Amniotic stem cell (primary cell): ENCODE results near the gene MED8.
A peak's percentile ranks its signal among the peaks of the same experiment; 100 is the strongest.

Source experiments
- DNase-seq: peaks from one replicate; lab custom pipeline; 2025; lab: John Stamatoyannopoulos, UW

Gene MED8

DNA sequence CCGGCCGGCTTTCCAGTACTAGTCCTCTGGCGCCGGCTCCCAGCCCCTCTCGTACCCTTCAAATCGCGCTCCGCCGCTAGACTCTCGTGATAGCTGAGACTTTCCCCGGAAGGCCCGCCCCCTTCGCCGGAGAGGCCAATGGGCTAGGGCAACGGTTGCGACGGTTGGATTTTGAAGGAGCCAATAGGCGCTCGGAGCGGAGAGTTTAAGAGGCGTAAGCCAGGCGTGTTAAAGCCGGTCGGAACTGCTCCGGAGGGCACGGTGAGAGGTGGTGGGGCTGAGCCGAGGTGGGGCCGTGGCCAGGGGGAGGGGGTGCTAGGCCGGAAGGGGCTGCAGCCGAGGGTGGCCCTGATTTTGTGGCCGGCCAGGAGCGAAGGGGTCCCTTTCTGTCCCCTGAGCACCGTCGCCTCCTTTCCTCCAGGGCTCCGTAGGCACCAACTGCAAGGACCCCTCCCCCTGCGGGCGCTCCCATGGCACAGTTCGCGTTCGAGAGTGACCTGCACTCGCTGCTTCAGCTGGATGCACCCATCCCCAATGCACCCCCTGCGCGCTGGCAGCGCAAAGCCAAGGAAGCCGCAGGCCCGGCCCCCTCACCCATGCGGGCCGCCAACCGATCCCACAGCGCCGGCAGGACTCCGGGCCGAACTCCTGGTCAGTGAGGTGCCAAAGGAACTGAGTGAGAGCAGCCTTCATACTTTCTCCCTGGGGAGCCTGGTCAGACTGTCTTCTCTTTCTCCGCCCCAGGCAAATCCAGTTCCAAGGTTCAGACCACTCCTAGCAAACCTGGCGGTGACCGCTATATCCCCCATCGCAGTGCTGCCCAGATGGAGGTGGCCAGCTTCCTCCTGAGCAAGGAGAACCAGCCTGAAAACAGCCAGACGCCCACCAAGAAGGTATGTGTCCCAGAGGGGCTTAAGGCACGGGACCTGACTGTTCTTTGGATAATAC lies 30.6 kb downstream of the MED8 start, which contains the start of gene CDC20:
Gene CDC20, plus strand, starts transcription at position 236 of the 948 bp plus-strand sequence. Its CDS starts 235 bp downstream, at position 471.
- peak; percentile 97 for DNase-seq

- DNase-seq: no peak
Observed at GRCh38 chr1:43358121-43358745, 31.4 kb downstream of the MED8 start.

DNA sequence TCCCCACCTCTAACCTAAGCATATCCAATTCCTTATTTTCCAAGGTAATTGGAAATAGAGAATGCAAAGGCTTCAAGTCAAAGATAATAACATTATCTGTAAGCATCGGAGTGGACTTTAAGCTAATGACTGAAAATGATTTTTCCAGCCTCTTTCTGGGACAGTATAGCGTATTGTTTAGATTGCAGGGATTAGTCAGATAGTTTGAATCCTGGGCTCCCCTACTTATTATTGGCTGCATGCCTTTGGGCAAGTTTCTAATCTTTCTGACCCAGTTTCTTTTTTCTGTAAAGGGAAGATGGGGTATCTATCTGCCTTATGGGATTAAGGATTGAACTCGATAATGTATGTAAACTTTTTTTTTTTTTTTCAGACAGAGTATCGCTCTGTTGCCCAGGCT lies 32.3 kb downstream of the MED8 start:
- no peak for DNase-seq

DNA sequence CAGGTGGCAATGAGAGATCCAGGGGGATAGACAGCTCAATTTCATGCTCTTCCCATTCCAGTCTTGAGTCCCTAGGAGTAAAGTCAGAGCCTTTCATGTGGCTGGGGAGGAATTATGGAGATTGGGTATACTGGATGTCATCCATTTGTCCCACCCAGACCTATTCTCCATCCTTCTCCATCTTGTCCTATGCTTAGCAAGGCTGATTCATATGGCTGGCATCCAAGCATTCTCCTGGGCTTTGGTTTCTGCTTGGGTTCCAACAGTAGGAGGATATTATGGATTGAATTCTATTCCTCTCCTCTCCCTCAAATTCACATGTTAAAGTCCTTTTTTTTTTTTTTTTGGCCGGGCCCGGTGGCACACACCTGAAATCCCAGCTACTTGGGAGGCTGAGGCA lies 34.7 kb downstream of the MED8 start:
- DNase-seq: no peak

DNA sequence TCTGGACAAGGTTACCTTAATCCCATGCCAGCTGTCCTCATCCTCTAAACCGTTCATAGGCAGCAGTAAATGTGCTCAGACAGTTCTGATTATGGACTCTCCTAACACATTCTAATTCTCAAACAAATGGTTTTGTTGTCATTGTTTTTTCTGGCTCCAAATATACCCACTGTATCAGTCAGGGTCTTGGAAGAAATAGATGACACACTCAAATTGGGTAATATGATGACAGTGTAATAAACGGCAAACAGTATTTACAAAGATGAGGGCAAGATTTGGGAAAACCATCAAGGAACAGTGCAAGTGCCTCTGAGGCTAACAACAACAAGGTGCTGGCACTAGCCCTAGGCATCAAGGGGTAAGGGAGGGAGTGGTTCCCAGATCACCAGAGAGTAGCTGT lies 35.1 kb downstream of the MED8 start:
- DNase-seq: no peak

DNA sequence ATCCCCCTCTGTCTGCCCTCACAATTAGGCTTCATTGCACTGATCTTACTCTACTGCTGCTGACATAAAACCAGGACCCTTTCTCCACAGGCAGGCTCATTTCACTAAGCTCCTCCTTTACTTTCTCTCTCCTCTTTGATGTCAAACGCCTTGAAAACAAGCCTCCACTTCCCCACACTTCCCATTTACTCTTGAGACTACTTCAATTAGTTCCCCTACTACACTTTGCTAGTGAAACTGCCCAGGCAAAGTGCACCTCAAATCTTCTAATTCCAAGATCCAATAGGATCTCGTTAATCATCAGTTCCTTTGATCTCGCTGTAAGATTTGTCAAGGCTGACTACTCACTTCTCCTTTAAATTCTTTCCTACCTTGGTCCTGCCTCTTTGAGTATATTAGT lies 36.7 kb downstream of the MED8 start:
- DNase-seq: no peak

DNA sequence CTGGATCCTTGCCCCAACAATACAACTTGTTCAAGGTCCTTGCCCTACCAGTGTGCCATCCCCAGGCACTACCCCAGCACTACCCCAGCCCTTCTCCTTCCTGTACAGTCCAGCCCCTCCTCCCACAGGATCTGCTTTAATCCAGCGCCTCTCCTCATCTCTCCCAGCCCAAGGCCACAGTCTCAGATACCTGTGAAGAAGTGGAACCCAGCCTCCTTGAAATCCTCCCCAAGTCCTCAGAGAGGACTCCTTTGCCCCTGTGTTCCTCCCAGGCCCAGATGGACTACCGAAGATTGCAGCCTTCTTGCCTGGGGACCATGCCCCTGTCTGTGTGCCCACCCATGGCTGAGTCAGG lies 37.3 kb downstream of the MED8 start:
- DNase-seq: no peak

- no peak for DNase-seq
Observed at GRCh38 chr1:43351421-43352350, 37.9 kb downstream of the MED8 start.

- no peak for DNase-seq
Observed at GRCh38 chr1:43350976-43351375, 38.6 kb downstream of the MED8 start.

DNA sequence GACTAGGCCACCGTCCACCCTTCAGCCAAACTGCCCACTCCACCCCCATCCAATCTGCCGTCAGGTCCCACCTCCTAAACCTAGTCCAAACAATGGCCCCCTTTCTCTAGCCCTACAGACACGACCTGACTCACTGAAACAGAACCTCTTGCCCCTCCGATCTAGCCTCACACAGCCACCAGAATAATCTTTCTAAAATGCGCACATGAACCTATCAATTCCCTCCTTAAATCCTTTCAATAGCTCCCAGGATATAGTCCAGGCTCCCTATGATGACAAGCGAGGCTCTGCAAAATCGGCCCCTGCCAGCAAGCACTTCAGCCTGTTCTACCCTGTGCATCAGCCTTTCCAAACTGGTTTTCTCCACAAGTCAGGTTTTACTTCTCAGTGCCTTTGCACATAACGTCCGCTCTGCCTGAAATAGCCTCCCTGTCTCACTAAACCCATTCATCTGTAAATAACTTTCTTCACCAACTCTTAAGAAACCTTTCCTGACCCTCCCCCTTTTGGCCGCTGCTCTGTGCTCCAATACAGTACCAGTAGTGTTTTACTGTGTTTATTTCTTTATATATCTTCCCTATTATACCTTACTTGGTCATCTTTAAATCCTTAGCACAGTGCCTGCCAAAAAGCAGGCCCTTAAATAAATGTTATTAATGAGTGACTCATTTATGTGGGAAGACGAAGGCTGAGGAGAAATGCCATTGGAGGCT lies 39.9 kb downstream of the MED8 start:
- no peak for DNase-seq

GRCh38 chr1:43348809-43349593 lies 40.6 kb downstream of the MED8 start:
- DNase-seq: no peak

DNA sequence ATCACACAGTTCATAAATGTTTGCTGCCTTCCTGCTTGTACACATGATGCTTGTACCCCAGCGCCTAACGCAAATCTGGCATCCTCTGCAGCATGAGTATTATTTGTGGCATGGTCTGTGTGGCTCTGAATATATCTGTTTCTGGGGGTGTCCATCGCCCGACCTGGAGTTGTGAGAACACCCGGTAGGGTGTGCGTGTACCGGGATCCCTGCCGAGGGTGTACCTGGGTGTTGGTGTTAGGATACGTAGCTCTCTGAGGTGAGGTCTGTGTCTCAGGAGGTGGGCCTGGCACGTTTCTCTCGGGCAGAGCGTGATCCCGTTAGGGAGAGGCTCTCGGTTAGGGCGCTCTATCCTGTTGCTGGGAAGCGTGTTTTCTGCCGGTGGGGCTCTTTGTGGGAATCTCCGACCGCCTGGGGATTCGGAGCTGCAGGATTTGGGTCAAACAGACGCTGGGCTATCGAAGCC lies 41.2 kb downstream of the MED8 start:
- DNase-seq: no peak

GRCh38 chr1:43346636-43347035 lies 43.0 kb downstream of the MED8 start:
- DNase-seq: no peak

DNA sequence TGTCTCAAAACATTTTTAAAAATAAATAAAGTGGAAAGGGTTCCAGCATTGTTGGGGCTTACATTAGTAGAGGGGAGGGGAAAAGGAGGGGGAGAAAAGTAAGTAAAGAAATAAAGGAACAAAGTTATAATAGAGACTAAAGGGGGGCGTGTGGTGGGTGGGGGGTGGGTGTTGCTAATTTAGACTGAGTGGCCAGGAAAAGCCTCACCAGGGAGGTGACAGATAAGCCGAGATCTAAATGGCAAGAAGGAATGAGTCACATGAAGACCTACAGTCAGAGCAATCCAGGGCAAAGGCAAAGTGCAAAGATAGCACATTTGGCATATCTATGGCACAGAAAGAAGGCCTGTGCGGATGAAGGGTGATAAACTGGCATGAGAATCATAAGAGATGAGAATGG lies 44.5 kb downstream of the MED8 start:
- DNase-seq: no peak

- DNase-seq: no peak
Observed at GRCh38 chr1:43344267-43344850, 45.2 kb downstream of the MED8 start.

DNA sequence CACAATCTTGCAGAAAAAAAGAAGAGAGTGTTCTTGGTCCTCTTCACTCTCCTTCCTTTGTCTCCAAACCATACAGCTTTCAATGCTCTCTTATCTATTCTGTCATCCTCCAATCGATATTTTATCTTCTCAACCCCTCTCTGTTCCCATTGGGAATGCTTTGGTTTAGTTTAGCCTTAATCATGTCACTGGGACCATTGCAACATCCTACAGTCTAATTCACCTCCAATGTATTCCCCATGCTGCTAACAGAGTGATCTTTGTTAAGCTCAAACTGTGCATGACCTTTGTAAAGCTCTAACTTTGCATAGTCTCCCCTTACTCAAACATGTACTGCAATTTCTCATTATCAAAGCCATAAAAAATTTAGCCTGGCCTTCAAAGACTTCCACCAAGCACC lies 49.0 kb downstream of the MED8 start:
- DNase-seq: no peak

DNA sequence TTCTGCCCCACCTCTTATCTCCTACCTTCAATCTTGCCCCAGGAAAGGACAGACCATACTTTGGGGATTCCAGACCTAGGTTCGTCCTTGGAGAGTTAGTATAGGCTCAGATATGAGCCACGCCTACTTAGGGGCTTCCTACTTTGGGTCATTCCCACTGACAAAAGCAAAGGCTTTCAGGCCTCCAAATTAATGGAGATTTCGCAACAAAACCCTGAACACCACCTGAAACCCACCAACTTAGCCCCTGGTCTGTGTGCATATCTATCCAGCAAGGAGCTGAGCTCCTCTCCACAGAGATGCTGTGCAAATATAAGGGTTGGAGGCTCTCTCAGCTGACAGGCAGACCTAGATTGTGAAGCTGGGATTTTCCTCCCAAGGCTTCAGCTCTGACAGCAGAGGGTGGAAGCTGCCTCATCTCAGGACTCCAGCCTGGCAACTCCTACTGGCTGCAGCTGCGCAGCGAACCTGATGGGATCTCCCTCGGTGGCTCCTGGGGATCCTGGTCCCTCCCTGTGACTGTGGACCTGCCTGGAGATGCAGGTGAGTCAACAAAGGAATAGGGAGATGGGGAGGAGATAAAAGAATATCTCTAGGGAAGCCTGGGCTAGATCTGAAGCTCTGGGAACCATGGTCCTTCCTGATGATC lies 49.9 kb downstream of the MED8 start:
- DNase-seq: no peak

DNA sequence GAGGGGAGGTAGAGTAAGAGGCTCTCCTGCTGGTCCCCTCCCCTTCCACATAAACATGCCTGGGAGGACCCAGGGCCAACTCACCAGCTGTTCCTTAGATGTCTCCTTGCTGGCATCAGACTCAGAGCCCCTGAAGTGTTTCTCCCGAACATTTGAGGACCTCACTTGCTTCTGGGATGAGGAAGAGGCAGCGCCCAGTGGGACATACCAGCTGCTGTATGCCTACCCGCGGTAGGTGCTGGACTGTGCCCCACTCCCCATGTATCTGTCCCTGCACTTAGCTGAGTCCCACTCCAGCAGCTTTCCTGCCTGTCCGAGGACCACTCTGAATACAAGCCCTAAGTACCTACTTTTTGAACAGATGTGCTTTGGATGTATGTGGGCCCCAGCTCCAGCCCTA lies 51.6 kb downstream of the MED8 start:
- DNase-seq: no peak

DNA sequence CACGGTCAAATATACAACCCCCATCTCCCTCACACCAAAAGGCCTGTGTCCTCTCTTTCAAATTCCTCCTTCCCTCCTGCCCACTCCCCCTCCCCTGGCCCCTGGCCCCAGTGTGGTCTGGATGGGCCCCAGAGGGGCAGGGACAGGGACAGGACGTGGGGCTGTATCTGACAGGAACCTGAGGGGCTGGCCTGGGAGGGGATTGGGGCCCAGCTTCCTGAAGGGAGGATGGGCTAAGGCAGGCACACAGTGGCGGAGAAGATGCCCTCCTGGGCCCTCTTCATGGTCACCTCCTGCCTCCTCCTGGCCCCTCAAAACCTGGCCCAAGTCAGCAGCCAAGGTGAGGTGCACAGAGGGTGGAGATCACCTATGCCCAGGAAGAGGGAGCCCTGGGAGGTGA lies 52.0 kb downstream of the MED8 start, which contains the start of gene MPL:
Gene MPL, plus strand, starts transcription at position 231 of the 400 bp plus-strand sequence. Its CDS starts 31 bp downstream, at position 262.
- no peak for DNase-seq
